Measurements from ENCODE around the gene SLC7A8.

DNA sequence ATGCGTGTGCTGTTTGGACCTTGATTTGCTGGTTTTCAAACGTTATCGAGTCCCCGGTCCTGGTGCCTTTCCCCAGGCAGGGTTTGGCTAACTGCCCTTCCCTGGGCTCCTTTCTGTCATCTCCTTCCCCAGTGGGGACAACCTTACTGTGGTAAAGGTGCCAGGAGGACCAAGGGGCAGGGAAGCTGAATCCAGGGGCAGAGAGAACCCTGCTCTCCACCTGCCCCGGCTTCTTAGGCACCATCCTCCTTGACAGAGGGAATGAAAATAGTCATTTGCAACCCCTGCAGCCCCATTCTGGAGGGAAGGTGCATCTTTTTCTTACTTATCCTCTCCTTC, 69.4 kb downstream of the SLC7A8 start:
- TF ChIP-seq, protein P1, sequence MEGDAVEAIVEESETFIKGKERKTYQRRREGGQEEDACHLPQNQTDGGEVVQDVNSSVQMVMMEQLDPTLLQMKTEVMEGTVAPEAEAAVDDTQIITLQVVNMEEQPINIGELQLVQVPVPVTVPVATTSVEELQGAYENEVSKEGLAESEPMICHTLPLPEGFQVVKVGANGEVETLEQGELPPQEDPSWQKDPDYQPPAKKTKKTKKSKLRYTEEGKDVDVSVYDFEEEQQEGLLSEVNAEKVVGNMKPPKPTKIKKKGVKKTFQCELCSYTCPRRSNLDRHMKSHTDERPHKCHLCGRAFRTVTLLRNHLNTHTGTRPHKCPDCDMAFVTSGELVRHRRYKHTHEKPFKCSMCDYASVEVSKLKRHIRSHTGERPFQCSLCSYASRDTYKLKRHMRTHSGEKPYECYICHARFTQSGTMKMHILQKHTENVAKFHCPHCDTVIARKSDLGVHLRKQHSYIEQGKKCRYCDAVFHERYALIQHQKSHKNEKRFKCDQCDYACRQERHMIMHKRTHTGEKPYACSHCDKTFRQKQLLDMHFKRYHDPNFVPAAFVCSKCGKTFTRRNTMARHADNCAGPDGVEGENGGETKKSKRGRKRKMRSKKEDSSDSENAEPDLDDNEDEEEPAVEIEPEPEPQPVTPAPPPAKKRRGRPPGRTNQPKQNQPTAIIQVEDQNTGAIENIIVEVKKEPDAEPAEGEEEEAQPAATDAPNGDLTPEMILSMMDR (IDR thresholded peaks at IDR 0.05; ENCODE audit: borderline replicate concordance, extremely low read depth, low read length, poor library complexity, severe bottlenecking), result no peak
- TF ChIP-seq EZH2 (IDR thresholded peaks at IDR 0.05; ENCODE audit: borderline replicate concordance, low read depth, low read length, severe bottlenecking), result no peak

Measured in DND-41 (cell line).